K562 (cell line): ENCODE data around the gene PRR36. TPM values are rescaled to one million over a fixed set of nuclear protein-coding genes. Genes with fewer than 3 reads are reported as not detected.
A peak's percentile ranks its signal among the peaks of the same experiment; 100 is the strongest.

ENCODE experiments used
- ATF3 ChIP-seq, 2 experiments: fragments of 450-650 bp in 1 of 2; sonication (generic) in 1 of 2; formaldehyde crosslinking in 1 of 2; IDR thresholded peaks in 1 of 2; conservative IDR thresholded peaks in 1 of 2; 2 replicates each; pipeline versions ENCODE4 v1.6.1 to v1.8.1; 2016 to 2023; ENCODE audit warnings: mild to moderate bottlenecking in 2 of 2, moderate library complexity in 2 of 2, inconsistent platforms in 1 of 2, missing genetic modification reagents in 1 of 2
- CREB1 ChIP-seq, 2 experiments: sonication (generic) in 1 of 2; formaldehyde crosslinking in 1 of 2; IDR thresholded peaks; 2 replicates each; pipeline versions ENCODE4 v1.6.1 to v1.8.0; 2012 to 2022; ENCODE audit warnings: inconsistent platforms in 1 of 2, mild to moderate bottlenecking in 1 of 2, missing genetic modification reagents in 1 of 2, moderate library complexity in 1 of 2
- CTBP1 ChIP-seq: fragments of 450-650 bp; IDR thresholded peaks from 2 replicates; pipeline ENCODE4 v1.6.1; 2016; ENCODE audit warnings: borderline replicate concordance
- E2F1 ChIP-seq: sonication (generic); formaldehyde crosslinking; IDR thresholded peaks from 2 replicates; pipeline ENCODE4 v1.8.1; 2023; ENCODE audit warnings: mild to moderate bottlenecking, missing genetic modification reagents, moderate library complexity
- ESRRA ChIP-seq: fragments of 450-650 bp; IDR thresholded peaks from 2 replicates; pipeline ENCODE4 v1.6.1; 2014; ENCODE audit warnings: low read depth, mild to moderate bottlenecking, moderate library complexity, borderline replicate concordance
- FOSL1 ChIP-seq: fragments of 200-800 bp; sonication (Bioruptor generic); conservative IDR thresholded peaks from 2 replicates; pipeline ENCODE4 v1.6.1; 2016; ENCODE audit warnings: missing genetic modification characterization, missing compliant biosample characterization
- NFYB ChIP-seq: IDR thresholded peaks from 2 replicates; pipeline ENCODE4 v1.6.1; 2011; ENCODE audit warnings: mild to moderate bottlenecking, moderate library complexity; ENCODE audit not compliant: insufficient read length; ENCODE audit errors: extremely low read depth
- NRF1 ChIP-seq, 2 experiments: fragments of 450-650 bp; IDR thresholded peaks in 1 of 2; conservative IDR thresholded peaks in 1 of 2; 2 replicates each; pipeline ENCODE4 v1.6.1; 2014; ENCODE audit warnings: mild to moderate bottlenecking in 2 of 2
- RBM15 ChIP-seq: fragments of 200-400 bp; formaldehyde crosslinking; IDR thresholded peaks from 2 replicates; pipeline ENCODE4 v1.6.1; 2018; ENCODE audit warnings: mild to moderate bottlenecking, low read length, moderate library complexity; ENCODE audit not compliant: insufficient read depth
- RFX1 ChIP-seq: fragments of 450-650 bp; IDR thresholded peaks from 2 replicates; pipeline ENCODE4 v1.6.1; 2016; ENCODE audit warnings: mild to moderate bottlenecking, moderate library complexity
- SAFB2 ChIP-seq: fragments of 200-400 bp; formaldehyde crosslinking; IDR thresholded peaks from 2 replicates; pipeline ENCODE4 v1.6.1; 2018; ENCODE audit warnings: borderline replicate concordance, low read length, low read depth, moderate library complexity; ENCODE audit not compliant: severe bottlenecking
- SIN3B ChIP-seq: fragments of 450-650 bp; IDR thresholded peaks from 2 replicates; pipeline ENCODE4 v1.6.1; 2017; ENCODE audit warnings: low read depth, mild to moderate bottlenecking, moderate library complexity
- ZBTB2 ChIP-seq: fragments of 450-650 bp; IDR thresholded peaks from 2 replicates; pipeline ENCODE4 v1.6.1; 2016; ENCODE audit warnings: antibody characterized with exemption
- ZNF586 ChIP-seq: fragments of 450-650 bp; formaldehyde crosslinking; conservative IDR thresholded peaks from 2 replicates; pipeline ENCODE4 v1.4.0; 2020; ENCODE audit warnings: mild to moderate bottlenecking, moderate library complexity
- ZNF696 ChIP-seq: fragments of 250-450 bp; sonication (Bioruptor Pico); conservative IDR thresholded peaks from 2 replicates; pipeline ENCODE4 v1.4.0; 2020; ENCODE audit warnings: mild to moderate bottlenecking, moderate library complexity
- polyA plus RNA-seq, 8 experiments: library from polyadenylated mRNA; depleted of rRNA in 4 of 8; stranded (reverse) in 5 of 8; unstranded in 3 of 8; fragments of >200 nt; fragmentation: Nextera tagmentation in 2 of 8; fragmentation: Illumina TruSeq in 1 of 8; extraction: Ambion mirVana in 2 of 8; extraction: Trizol in 1 of 8; gene quantifications; 2 replicates each; pipeline versions ENCODE4 v1.2.1 to v1.2.3, GENCODE V29; 2011 to 2014; ENCODE audit warnings: inconsistent platforms in 1 of 8, missing spikeins in 1 of 8
- total RNA-seq, 7 experiments: library from RNA; depleted of rRNA in 6 of 7; stranded (reverse); fragments of >200 nt in 6 of 7; fragmentation: Illumina TruSeq in 2 of 7; extraction: Trizol in 2 of 7; gene quantifications; 2 replicates each; pipeline versions ENCODE4 v1.2.1 to v1.2.3, GENCODE V29; 2011 to 2021; ENCODE audit warnings: low replicate concordance in 1 of 7
- TF ChIP-seq, protein P1 (sequence below), 3 experiments: fragments of 200-800 bp in 1 of 3; sonication (Bioruptor generic) in 1 of 3; sonication (generic) in 1 of 3; formaldehyde crosslinking in 1 of 3; IDR thresholded peaks; 2 replicates each; pipeline versions ENCODE4 v1.6.1 to v1.8.0; 2016 to 2022; ENCODE audit warnings: mild to moderate bottlenecking in 2 of 3, missing compliant biosample characterization in 2 of 3, missing genetic modification characterization in 2 of 3, missing genetic modification reagents in 1 of 3
- TF ChIP-seq, protein P2 (sequence below): fragments of 450-650 bp; IDR thresholded peaks from 2 replicates; pipeline ENCODE4 v1.6.1; 2016; ENCODE audit warnings: borderline replicate concordance

PRR36 gene
- total and polyA plus RNA-seq, 9 of the 15 experiments (the other 6 are each of a cell fraction or from before 2014, with no cell fraction given) = 0.05 to 0.42 (median 0.06) TPM; not detected in 6

DNA sequence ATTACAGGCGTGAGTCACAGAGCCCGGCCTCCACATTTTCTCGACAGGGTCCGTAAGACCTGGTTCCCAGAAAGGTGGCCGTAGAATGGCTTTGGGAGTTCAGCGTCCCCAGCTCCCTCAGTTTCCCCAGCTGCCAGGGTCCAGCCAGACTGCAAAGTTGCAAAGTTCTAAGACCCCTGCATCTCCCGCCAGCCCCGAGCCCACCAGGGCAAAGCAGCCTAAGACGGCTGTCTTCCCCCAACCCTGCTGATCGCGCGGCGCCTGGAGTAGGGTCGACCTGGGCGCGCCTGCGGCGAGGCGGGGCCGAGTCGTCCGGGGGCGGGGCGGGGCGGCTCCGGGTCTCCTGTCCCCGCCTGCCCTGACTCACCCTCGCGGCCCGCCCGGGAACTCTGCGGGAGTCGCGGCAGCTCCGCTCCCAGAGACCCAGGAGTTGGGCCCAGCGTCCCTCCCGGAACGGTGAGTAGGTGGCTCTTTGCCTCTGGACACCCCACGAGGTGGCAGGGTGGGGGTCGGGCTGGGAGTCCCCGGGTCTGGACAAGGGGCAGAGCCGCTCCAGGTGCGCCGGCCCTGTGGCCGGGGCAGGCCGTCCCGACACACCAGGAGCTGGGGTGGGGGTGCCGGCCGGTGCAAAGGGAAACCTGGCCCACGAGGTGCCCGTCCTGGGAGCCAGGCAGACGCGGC is 14.1 kb upstream of the PRR36 start, which contains the start of gene LRRC8E (continued):
- TF ChIP-seq E2F1 (CRISPR knock-in tag) (peak; percentile 65), ESRRA (0 out of 2 replicates have a peak, but pooled peaks have one; percentile 27), ZNF696 (CRISPR knock-in tag) (no peak), RFX1 (no peak), SIN3B (0 out of 2 replicates have a peak, but pooled peaks have one; percentile 10), CREB1 (IDR thresholded peaks at IDR 0.05) (0 out of 2 replicates have a peak, but pooled peaks have one; percentile 30), CREB1 (CRISPR knock-in tag; IDR thresholded peaks at IDR 0.05) (no peak), ATF3 (IDR thresholded peaks at IDR 0.05) (peak; percentile 72), ATF3 (CRISPR knock-in tag; conservative IDR thresholded peaks at IDR 0.05) (0 out of 2 replicates have a peak, but pooled peaks have one; percentile 30), SAFB2 (no peak), FOSL1 (tag) (peak; percentile 86), ZBTB2 (no peak), NRF1 (conservative IDR thresholded peaks at IDR 0.05 in 1 of 2, IDR thresholded peaks at IDR 0.05 in 1 of 2) (peak; percentile 64 to 68), CTBP1 (peak; percentile 14; the same call in 1 of the 2 replicates), ZNF586 (CRISPR knock-in tag) (no peak), NFYB (no peak), RBM15 (no peak)
- TF ChIP-seq, protein P1, sequence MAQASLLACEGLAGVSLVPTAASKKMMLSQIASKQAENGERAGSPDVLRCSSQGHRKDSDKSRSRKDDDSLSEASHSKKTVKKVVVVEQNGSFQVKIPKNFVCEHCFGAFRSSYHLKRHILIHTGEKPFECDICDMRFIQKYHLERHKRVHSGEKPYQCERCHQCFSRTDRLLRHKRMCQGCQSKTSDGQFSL (CRISPR knock-in tag; IDR thresholded peaks at IDR 0.05) = peak; percentile 75
- TF ChIP-seq, protein P1 (tag; IDR thresholded peaks at IDR 0.05) = peak in 1 of 2 experiments; percentile 26; a peak in 1 of 4 replicates
- TF ChIP-seq, protein P2, sequence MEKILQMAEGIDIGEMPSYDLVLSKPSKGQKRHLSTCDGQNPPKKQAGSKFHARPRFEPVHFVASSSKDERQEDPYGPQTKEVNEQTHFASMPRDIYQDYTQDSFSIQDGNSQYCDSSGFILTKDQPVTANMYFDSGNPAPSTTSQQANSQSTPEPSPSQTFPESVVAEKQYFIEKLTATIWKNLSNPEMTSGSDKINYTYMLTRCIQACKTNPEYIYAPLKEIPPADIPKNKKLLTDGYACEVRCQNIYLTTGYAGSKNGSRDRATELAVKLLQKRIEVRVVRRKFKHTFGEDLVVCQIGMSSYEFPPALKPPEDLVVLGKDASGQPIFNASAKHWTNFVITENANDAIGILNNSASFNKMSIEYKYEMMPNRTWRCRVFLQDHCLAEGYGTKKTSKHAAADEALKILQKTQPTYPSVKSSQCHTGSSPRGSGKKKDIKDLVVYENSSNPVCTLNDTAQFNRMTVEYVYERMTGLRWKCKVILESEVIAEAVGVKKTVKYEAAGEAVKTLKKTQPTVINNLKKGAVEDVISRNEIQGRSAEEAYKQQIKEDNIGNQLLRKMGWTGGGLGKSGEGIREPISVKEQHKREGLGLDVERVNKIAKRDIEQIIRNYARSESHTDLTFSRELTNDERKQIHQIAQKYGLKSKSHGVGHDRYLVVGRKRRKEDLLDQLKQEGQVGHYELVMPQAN = no peak
